Renal pelvis (tissue), 4 donors: Measurements from ENCODE around the gene AGBL3. TPM values are rescaled to one million over a fixed set of nuclear protein-coding genes. Genes with fewer than 3 reads are reported as not detected.
A peak's percentile ranks its signal among the peaks of the same experiment; 100 is the strongest.
"Not testable (repeated sequence)": the region's sequence is repeated elsewhere in the genome, so short reads cannot be mapped to it uniquely, and the experiment has no call there.

Experiments used
- DNase-seq: peaks from one replicate; pipeline ENCODE4 v3.0.0-alpha.2; 2013
- polyA plus RNA-seq, 3 donors: library from polyadenylated mRNA; unstranded; fragments of 120-200 nt; gene quantifications; one replicate each; pipeline ENCODE4 v1.2.1, GENCODE V29; 2013; ENCODE audit not compliant: insufficient read length in 3 of 3

Gene AGBL3
- polyA plus RNA-seq, 3 donors, result 7.3 to 14.1 (median 14.0) TPM

DNA sequence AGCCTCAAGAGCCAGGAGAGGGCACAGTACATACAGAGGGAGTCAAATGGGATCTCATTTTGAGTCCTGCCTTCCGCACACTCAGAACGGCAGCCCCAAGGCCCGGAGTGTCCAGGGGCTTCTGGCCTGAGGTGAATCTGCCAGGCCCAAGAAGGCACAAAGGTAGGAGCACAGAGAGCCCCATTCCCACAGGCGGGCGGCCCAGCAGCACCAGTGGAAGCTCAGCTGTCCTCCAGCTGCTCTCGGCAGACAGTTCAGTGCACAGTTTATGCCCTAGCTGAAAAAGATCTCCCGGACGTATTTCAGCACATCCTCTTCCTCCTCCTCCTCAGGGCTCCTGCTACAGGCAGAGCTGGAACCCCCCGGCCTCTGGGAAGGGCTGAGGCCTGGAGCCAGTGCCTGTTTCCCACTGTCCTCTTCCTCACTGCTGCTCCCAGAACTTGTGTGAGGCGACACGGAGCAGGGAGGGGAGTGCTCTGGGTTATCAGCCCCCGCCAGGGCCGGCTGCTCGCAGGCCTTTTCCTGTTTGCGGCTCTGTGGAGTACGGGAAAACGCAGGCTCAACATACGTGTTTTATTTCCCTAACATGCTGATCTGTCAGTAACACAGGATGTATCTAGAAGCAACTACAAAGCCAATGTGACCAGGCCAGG lies 180.2 kb downstream of the AGBL3 start:
- DNase-seq, result no peak

DNA sequence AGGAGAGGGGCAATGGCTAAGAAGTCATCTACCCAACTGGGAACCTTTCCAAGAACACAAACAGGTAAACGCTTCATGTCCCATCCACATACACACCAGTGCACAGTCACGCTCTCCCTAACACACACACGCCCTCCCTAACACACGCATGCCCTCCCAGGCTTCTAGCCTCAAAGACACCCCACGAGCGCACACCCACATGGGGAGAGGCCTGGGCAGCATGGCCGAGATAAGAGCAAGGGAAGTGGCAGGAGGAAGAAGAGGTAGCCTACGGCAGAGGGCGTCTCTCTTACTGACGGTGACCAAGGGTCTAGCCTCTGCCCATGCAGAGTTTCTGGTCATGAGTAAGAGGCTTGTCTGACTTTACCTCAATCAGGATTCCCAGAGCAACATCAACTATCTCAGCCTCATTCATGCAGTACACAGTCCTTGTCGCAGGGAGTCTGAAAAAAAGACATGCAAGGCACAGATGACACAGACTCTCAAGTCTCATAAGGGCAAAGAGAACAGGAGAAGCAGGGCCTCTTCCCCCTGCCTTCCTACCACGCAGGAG lies 181.1 kb downstream of the AGBL3 start:
- no peak for DNase-seq

DNA sequence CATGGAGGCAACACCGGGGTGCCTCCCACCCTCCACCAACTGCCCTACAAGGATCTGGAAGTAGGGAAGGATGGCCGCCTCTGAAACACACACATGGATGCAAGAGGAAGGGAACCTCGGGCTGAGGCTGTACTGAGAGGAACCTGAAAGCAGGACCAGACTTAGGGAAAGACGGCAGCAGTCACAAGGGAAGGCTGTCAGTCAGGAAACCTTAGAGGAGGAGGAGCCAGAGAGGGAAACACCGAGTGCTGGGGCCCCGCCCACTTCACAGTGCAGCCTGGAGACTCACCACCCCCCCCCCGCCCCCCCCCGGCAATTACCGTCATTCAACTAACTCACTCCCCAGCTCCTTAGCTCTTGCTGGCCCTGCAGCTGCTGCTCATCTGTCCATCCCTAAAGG lies 181.7 kb downstream of the AGBL3 start:
- no peak for DNase-seq

DNA sequence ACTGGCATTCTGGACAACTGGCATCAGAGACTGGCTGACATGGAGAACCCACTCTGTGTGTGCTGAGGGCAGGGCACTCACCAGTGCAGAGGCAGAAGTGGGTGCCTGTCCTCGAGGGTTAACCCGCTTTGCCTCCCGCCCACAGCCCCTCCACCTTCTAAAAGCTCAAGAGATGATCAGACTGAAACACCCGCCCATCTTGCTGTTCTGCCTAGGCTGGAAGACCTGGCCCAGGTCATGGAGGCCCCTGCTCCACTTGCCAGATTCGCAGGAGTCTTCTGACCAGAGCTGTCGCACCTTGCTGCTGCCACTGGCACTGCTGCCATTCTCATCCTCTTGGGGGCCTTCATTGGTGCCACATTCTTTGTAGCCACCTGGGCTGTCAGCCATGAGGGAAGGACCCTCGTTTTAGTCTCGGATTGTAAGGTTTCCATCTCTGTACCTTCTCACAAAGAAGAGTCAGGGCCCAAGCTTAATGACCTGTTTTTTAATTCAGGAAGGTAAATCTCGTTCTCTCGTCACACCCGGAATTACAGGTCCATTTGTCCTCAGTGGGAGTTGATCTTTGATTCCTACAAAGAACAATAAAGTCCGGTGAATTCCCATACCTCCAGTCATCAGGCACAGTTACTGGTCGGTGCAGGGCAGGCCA lies 182.3 kb downstream of the AGBL3 start:
- DNase-seq, result no peak

DNA sequence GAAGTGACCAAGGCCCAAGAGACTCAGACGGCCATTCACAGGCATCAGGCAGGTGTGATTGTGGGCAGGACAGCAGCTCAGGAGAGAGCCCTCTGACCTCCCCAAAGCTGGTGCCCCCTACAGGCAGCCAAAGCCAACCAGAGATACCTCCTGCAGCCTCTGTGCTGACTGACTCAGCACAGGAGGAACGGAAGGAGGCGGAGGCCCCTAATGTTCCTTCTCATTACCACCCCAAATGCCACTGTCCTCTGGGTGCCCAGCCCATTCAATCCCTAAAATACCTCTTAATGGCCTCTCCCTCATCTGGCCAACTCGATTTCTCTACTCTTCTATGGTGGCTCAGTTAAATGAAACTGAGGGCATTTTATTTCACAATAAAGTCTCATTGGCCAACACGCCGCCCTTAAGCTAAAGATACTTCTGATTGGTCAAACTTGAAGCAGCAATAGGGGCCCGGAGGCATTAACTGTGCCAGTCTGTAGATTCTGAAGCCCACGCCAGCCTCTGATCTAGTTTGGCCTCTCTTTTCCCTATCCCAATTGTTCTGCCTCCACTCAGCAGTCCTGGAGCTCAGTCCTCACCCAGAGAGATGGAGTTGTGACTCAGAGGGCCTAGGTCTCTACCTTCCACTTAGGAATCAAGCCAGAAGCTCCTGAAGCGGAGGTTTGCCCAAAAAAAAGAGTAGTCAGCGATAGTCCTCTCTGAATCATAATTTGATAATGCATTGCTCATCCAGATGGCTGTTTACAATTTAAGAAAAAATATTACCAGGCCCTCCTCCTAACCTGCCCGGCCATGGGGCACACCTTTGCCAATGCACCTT lies 183.0 kb downstream of the AGBL3 start:
- no peak for DNase-seq

DNA sequence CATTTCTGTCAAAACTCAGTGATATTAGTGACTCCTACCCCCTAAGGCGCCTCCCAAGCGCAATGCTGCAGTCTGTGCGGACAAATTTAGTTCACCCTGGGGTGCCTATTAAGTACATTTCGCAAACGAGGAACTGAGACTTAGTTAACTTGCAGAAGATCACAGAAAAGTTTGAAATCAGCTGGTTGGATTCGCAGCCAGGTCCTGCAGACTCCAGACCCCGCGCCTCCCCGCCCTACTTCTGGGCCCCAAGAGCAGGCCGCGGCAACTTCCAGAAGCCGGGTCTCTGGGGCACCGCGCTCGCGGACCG lies 183.6 kb downstream of the AGBL3 start:
- no peak for DNase-seq

DNA sequence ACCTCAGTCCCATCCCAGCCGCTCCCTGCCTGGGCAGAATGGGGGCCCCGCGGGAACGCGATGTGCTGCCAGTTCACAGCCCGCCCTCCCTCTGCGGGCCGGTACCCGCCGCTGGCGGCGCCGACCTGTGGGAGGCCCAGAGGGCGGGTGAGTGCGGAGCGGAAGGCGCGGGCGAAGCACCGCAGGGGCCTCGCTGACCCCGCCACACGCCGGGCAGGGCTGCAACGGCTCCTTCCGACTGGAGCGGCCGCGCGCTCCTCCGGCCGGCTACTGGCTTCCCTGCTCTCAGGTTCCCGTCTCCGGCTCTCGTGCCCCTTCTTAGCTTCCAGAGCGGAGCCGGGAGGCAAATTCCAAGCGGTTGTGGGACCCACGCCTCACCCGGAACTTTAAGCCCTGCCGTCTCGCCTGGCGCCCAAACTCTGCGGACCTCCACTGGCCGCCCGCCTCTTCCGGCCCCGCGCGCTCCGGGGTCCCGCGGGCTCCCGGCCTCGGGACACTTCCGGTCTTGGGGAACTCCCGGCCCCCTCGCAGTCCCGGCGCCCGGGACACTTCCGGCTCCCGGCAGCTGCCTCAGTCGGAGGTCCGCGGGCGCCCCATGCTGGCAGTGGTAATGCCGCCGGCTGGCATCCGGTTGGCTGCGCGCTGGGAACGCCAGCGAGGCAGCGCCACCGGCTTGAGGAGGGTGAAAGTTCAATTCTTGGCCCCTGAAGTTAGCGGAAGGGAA lies 184.1 kb downstream of the AGBL3 start, which contains the start of gene CYREN:
Gene CYREN, minus strand, starts transcription at position 434 of the 724 bp plus-strand sequence. CDS start 1,785 bp downstream, outside the sequence.
- DNase-seq, result peak; percentile 92

DNA sequence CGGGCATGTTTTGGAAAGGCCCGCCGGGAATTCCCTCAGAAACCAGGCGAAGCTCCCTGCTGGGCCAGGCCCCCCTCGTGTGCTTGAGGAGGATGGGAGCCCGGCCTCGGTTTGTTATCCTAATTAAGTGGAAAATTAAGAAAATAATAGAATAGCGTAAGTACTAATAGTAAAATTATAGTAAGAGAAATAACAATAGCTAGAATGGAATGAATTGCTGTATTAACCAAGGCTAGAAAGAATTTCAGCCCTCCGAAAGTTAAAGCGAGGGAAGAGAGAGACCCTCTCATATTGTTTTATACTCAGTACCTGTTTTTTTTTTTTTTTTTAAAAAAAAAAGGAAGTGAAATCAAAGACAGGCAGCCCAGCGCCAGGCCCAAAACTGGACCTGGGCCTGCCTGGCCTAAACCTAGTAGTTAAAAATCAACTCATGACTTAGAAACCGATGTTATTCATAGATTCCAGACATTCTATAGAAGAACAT lies 184.7 kb downstream of the AGBL3 start:
- not testable (repeated sequence) for DNase-seq

DNA sequence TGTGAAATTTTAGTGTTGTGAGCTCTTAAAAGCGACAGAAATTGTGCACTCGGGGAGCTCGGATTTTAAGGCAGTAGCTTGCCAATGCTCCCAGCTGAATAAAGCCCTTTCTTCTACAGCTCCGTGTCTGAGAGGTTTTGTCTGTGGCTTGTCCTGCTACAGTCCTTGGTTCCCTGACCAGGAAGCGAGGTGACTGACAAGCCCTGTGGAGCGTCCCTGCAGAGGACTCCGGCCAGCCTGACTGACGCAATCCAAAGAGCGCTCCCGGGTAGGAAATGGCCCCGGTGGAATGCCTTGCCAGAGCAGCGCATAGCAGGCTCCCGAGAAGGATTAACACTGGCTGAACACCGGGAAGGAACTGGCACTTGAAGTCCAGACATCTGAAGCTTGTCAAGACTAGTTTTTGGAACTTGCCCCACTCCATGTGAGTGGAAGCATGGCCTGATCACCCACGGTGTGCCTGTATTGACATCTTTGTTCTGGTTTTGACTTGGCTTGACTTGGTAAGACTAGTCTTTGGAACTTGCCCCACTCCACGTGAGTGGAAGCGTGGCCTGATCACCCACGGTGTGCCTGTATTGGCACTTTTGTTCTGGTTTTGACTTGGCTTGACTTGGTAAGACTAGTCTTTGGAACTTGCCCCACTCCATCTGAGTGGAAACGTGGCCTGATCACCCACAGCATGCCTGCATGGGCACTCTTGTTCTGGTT lies 185.4 kb downstream of the AGBL3 start:
- not testable (repeated sequence) for DNase-seq

DNA sequence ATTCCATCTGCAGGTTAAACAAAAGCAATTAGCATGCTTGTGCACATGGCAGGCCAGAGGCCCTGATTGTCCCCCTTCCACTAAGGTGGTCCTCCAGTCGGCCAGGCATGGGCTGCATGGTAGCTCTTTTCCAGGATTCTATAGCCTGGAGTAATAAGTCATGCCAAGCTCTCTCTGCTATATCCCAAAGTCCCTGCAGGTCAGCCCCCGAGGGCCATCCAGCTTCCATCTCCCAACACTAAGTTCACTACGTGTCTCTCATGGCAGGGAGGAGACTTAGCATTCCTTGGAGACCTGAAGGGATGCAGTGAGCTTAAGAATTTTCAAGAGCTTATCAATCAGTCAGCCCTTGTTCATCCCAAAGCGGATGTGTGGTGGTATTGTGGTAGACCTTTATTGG lies 187.6 kb downstream of the AGBL3 start:
- not testable (repeated sequence) for DNase-seq

DNA sequence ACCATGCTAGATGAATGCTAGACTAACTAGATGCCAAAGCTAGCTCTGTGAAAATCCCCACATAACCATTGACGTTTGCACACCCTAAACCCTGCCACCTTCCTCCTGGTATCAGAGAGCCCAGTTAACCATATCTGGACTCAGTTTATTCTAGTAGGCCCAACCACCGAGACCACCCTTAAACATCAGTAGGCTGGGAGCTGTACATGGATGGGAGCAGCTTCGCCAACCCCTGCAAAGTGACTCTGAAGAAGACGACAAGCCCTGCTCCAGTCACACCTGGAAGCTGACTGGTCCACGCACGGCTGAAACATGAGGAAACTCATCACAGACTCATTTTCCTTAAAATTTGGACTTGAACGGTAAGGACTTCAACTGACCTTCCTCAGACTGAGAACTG lies 188.6 kb downstream of the AGBL3 start:
- DNase-seq, result no peak

DNA sequence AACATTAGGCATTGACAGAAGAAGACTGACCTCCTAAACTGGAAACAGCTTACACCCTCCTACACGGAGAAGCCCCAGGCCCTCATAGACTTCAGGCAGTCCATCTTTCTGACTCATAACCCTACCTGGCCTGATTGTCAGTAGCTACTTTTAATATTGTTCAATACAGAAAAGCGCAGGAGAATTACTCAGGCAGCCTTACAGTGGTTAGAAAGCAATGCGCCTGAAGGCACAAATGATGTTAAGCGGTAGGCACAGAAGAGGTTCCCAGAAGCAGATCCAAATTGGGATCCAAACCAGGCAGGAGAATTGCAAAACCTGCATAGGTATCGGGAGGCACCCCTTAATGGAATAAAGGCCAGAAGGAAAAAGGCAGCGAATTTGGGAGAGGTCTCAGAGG lies 189.6 kb downstream of the AGBL3 start:
- DNase-seq, result no peak

DNA sequence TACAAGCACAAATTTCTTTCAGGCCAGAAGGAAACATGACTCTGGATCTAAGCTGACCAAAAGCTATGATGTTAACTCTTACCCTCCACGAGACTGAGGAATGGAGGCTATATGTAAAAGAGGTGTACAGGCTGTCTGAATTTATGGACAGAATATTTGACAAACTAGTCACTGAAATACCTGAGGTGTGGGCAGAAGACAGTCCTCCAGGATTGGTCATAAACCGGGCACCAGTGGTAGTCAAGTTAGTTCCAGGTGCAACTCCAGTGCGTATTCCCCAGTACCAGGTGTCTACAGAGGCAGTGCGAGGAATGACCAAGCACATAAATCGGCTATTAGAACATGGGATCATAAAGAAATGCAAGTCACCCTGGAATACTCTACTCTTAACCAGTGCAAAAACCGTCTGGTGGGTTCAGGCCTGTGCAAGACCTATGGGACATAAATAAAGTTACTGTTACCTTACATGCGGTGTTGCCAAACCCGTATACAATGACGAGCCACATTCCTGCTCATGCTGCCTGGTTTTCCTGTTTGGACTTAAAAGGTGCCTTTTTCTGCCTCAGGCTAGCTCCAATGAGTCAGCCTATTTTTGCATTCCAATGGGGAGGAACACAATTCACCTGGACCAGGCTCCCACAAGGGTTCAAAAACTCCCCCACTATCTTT lies 190.9 kb downstream of the AGBL3 start:
- DNase-seq, result no peak

DNA sequence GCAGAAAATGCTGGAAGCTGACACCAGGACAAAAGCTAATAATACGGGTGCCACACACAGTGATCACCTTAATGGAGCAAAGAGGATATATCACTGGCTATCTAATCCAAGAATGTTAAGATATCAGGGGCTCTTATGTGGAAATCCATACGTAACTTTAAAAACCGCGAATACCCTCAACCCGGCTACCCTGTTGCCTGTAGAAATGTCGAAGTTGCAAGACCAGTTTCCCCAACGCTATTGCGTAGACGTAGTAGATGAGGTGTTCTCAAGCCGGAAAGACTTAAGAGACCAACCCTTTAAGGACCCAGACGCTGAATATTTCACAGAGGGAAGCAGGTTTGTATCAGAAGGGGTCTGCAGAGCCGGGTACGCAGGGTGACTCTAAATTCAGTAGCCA lies 192.1 kb downstream of the AGBL3 start:
- no peak for DNase-seq

DNA sequence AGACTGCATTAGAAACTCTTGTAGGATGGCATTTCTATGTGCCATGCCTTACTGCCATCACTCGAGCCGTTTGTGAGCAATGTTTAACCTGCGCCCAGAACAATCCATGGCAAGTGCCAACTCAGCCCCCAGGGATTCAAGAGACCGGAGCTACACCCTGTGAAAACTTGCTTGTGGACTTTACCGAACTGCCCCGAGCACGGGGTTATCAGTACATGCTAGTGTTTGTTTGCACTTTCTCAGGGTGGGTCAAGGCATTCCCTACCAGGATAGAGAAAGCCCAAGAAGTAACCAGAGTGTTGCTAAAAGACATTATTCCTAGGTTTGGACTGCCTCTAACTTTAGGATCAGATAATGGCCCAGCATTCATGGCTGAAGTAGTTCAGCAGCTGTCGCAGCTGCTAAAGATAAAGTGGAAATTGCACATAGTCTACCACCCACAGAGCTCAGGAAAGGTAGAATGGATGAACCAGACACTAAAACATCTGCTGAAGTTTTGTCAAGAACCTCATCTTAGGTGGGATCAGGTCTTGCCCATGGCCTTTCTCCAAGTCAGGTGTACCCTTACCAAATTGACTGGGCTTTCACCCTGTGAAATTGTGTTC lies 193.1 kb downstream of the AGBL3 start:
- no peak for DNase-seq

DNA sequence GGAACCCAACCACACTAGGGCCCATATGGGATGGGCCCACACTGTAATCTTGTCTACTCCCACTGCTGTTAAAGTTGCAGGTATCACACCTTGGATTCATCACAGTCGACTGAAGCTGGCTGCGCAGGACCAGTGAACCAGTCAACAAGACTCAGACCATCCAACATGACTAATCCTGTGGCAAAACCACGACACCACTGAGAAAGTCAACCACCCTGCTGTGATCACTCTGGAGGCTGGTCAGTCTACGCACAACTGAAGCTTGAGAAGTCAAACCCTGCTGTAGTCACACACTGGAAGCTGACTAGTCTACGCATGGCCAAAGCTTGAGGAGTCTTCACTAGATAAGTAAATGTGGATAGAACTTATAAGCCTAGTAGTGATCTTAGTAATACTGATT lies 193.8 kb downstream of the AGBL3 start:
- no peak for DNase-seq

DNA sequence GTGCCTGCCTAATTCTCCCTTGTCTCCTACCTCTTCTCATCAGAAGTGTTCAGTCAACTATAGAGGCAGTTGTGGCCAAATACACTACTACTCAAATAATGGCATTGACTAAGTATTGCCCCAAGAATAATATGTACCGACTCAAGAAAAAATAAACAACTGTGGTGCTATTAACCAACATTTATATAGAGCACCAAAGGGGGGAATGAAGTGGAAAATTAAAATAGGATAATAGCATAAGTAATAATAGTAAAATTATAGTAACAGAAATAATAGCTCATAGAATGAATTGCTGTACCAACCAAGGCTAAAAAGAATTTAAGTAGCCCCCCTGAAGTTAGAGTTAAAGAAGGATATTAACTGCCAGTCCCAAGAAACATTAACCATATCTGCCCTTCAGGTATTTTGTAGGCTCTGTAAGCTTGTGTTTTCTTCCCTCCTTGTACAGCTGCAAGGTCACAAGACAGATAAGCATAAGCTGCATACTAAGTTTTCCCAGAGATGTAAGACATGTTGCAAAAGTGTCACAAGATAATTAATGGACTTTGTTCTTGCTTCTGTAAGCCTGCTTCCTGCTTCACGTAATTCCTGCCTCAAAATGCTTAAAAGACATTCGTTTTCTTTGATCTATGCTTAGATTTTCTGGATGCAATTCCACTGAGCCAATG lies 195.1 kb downstream of the AGBL3 start:
- no peak for DNase-seq

DNA sequence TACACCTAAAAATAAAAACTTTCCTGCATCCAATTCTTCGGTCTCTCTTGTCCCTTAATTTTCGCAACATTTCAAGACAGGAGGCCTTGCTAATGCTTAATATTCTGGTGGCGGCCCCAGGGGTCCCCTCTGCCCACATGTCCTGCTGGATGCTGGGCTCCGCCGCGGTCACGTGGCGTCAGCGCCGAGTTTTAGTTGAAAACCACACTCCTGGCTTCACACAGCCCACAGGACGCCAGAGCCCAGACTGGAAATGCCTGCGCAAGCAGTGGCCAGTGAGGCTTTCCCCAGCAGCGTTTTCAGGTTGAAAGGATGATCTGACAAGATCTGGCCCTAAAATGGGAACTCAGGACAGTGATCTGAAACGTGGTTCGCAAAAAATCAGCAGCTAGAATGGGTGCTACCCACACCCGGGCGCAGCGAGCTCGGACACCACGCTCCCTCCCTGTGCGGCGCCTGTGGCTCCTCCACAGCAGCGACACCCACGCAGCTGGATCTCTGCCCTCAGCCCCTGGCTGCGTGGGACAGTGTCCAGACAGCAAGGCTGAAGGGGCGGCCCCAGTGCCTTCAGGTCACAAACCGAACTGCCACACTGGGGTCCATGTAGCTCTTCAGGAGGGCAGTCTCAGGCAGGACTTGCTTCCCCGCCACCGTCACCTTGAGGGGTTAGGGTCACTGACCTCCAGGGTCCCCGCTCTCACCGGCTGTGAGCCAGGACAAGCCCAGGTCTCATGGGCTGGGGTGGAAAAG lies 195.8 kb downstream of the AGBL3 start:
- DNase-seq, result no peak

DNA sequence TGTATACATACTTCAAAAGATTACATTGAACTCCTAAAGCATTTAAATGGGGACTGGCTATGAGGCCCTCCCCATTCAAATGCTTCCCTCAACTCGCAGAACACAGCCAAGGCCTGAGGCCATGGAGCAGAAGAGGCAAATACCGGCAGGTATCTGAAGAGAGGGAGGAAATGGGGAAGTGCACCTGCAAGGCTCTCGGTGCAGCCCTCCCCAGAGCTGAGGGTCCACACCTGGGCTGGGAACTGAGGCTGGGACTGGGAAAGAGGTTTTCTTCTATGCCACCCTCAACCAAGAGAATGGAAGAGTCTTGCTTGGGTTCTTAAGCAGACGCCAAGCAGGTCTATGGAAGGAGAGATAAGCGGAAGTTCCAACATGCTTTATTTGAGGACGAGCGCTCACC lies 197.2 kb downstream of the AGBL3 start:
- no peak for DNase-seq
